Left ventricle myocardium inferior (tissue), 1 donor: Measurements from ENCODE around the gene AMPD2. TPM values are rescaled to one million over a fixed set of nuclear protein-coding genes. Genes with fewer than 3 reads are reported as not detected.
A peak's percentile ranks its signal among the peaks of the same experiment; 100 is the strongest.

Experiments
- DNase-seq: peaks from one replicate; pipeline ENCODE4 v3.0.0-alpha.2; 2020
- H3K27ac ChIP-seq: fragments of 200-600 bp; replicated peaks from 2 replicates; pipeline ENCODE4 v1.8.0; 2021
- H3K27me3 ChIP-seq: fragments of 200-600 bp; 2 replicates; pipeline ENCODE4 v1.8.0; 2021; ENCODE audit warnings: low read depth
- H3K36me3 ChIP-seq: fragments of 200-600 bp; 2 replicates; pipeline ENCODE4 v1.8.0; 2021
- H3K4me1 ChIP-seq: fragments of 200-600 bp; 2 replicates; pipeline ENCODE4 v1.8.0; 2021
- H3K4me3 ChIP-seq: fragments of 200-600 bp; 2 replicates; pipeline ENCODE4 v1.8.0; 2021; ENCODE audit warnings: mild to moderate bottlenecking, moderate library complexity
- H3K9me3 ChIP-seq: fragments of 200-600 bp; replicated peaks from 2 replicates; pipeline ENCODE4 v1.8.0; 2021
- intact Hi-C: fragments of 100-400 bp; cut with micrococcal nuclease; formaldehyde crosslinking; loops from one replicate; pipeline ENCODE4 v1.11.0; 2022
- total RNA-seq: library from RNA; stranded (reverse); fragmentation: NEBNext Ultra II Directional; extraction: Animal tissue kit (Norgen Biotek cat#: 25700); gene quantifications from one replicate; pipeline ENCODE4 v1.2.1, GENCODE V29; 2021
- TF ChIP-seq, protein P1 (sequence below): fragments of 200-600 bp; IDR thresholded peaks from 2 replicates; pipeline ENCODE4 v1.8.0; 2021; ENCODE audit warnings: antibody characterized with exemption, mild to moderate bottlenecking, borderline replicate concordance
- donor health status: DM: no; HTN: yes; CAD: no; lungs with severe emphysema.

AMPD2 gene
- total RNA-seq, 1 donor from 2014 or later, result 12.9 TPM

DNA sequence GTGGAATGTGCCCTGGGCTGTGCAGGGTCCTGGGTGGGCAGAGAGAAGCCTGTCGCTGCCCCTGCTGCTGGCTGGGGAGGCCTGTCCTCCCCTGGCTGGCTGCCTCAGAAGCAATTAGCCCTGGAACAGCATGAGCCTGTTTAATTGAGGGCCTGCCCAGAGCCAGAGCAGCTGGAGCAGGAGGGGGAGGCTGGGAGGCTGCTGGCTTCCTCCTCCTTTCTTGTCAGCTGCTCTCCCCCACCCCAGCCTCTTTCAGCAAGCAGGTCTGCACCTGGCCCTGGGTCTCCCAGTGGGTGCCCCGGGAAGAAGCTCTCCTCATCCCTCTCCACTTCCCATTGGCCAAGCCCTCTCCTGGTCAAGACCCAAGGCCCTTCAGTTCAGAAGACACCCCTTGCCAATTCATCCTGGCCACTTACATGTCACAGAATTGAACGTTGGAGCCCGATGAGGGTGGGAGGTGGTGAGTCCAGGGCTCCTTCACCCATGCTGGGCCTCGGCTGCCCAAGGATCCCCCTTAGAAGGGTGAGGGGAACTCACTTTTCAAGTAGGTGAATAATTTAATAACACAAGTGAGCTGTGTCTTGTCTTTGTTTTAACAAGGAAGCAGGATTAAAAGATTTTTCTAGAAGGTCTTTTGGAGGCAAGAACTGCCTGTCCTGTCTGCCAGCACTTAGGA lies 13.2 kb downstream of the AMPD2 start:
- peaks cover 35% of the 10 kb centered on the region for H3K36me3 ChIP-seq
- peaks cover 32% of the 10 kb centered on the region for H3K4me1 ChIP-seq
- TF ChIP-seq, protein P1, sequence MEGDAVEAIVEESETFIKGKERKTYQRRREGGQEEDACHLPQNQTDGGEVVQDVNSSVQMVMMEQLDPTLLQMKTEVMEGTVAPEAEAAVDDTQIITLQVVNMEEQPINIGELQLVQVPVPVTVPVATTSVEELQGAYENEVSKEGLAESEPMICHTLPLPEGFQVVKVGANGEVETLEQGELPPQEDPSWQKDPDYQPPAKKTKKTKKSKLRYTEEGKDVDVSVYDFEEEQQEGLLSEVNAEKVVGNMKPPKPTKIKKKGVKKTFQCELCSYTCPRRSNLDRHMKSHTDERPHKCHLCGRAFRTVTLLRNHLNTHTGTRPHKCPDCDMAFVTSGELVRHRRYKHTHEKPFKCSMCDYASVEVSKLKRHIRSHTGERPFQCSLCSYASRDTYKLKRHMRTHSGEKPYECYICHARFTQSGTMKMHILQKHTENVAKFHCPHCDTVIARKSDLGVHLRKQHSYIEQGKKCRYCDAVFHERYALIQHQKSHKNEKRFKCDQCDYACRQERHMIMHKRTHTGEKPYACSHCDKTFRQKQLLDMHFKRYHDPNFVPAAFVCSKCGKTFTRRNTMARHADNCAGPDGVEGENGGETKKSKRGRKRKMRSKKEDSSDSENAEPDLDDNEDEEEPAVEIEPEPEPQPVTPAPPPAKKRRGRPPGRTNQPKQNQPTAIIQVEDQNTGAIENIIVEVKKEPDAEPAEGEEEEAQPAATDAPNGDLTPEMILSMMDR, result no peak
- no peaks in the 10 kb centered on the region for H3K27me3 ChIP-seq
- no peaks in the 10 kb centered on the region for H3K9me3 ChIP-seq
- no peak for DNase-seq
- H3K4me3 ChIP-seq, result no peak overlapping the region
- peak overlapping the region; percentile 37 for H3K27ac ChIP-seq
- intact Hi-C loops, result loop anchor here (5.0 kb wide), 1 partner anchor 86 kb away; the partner anchor contains the start of gene GNAI3

DNA sequence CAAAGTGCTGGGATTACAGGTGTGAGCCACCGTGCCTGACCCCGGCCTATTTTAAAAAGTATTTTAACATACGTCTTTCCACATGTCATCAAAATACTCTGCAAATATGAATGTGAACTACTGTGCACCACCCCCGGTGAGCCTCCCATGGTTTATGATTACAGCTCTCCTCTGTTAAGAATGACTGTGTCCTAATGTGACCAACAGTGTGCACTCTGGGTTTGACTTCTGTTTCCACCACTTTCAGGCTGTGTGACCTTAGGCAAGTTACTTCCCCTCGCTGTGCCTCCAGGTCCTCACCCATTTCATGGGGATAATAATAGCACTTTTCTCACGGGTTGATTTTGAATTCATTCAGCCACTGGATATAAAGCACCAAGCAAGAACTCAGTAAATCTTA lies 14.7 kb downstream of the AMPD2 start:
- no peak overlapping the region for H3K4me3 ChIP-seq
- no peaks in the 10 kb centered on the region for H3K27me3 ChIP-seq
- peaks cover 20% of the 10 kb centered on the region for H3K36me3 ChIP-seq
- no peaks in the 10 kb centered on the region for H3K9me3 ChIP-seq
- intact Hi-C loops, result loop anchor here (5.0 kb wide), 1 partner anchor 87 kb away; the partner anchor contains the start of gene GNAI3
- H3K4me1 ChIP-seq, result peaks cover 32% of the 10 kb centered on the region
- TF ChIP-seq, protein P1, result no peak
- DNase-seq, result no peak
- H3K27ac ChIP-seq, result no peak overlapping the region

DNA sequence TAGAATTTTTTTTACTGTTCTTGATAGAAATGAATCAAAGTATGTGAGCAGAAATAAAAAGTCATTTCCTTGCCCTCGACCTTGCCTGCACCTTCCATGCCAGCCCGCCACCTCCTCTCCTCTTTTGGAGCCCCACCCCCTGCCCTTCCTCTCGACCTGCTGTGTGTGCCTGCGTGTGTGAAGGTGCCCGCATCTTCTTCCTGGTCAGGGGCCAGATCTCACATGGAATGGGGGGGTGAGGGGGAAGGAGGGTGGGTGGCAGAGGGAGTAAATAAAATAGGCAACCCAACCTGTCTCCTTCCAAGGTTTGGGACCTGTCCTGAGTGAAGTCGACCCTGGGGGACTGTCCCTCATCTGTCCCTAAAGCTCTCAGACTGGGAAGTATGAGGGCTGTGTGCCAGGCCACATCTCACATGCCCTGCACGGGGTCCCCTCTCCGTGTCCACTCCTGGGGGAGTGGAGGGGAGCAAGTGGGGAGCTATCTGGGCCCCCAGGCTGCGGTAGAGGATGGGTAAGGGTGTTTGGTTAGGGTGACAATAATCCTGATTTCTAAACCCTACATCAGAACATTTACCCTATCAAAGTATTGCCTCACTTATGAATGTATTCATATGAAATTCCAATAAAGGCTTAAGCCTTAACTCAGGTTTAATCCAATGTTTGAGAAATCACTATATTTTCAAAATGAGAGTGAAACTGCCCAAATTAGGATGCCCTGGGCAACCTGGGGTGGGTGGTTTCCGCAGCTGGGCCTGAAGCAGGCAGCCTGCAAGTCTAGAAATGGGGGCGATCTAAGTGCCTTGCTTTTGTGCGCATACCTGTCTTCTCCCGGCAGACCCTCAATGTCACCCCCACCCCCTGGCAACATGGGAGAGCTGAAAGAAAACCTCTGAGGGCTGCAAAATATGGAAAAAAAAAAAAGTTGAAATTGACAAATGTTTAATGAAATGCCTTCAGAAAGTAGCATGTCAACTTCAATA lies 15.4 kb downstream of the AMPD2 start:
- Histone ChIP-seq H3K27ac (no peak overlapping the region), H3K27me3 (no peaks in the 10 kb centered on the region), H3K9me3 (no peaks in the 10 kb centered on the region), H3K36me3 (peaks cover 13% of the 10 kb centered on the region), H3K4me1 (peaks cover 32% of the 10 kb centered on the region), H3K4me3 (no peak overlapping the region)
- no peak for DNase-seq
- TF ChIP-seq, protein P1, result no peak
- intact Hi-C loops, result loop anchor here (5.0 kb wide), 1 partner anchor 88 kb away; the partner anchor contains the start of gene GNAI3

DNA sequence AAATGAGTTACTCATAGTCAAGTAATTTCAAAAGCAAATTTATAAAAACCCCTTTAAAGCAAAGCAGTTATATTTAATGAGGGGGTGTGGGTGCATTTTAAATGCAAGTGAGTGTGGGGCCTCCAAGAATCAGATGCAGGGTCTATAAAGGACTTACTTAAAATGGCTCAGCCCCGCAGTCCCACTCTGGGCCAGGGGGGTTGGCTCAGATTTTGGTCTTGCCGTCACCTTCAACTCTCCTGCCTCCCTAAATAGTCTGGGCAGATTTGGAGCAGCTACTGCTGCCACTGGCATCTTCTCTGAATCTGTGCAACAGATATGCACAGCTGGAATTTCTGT lies 16.2 kb downstream of the AMPD2 start:
- Histone ChIP-seq H3K4me3 (no peak overlapping the region), H3K27me3 (no peaks in the 10 kb centered on the region), H3K9me3 (no peaks in the 10 kb centered on the region), H3K36me3 (peaks cover 10% of the 10 kb centered on the region), H3K27ac (peak overlapping the region; percentile 36), H3K4me1 (peaks cover 32% of the 10 kb centered on the region)
- TF ChIP-seq, protein P1, result no peak
- DNase-seq, result no peak
- intact Hi-C loops, result no loop called here

DNA sequence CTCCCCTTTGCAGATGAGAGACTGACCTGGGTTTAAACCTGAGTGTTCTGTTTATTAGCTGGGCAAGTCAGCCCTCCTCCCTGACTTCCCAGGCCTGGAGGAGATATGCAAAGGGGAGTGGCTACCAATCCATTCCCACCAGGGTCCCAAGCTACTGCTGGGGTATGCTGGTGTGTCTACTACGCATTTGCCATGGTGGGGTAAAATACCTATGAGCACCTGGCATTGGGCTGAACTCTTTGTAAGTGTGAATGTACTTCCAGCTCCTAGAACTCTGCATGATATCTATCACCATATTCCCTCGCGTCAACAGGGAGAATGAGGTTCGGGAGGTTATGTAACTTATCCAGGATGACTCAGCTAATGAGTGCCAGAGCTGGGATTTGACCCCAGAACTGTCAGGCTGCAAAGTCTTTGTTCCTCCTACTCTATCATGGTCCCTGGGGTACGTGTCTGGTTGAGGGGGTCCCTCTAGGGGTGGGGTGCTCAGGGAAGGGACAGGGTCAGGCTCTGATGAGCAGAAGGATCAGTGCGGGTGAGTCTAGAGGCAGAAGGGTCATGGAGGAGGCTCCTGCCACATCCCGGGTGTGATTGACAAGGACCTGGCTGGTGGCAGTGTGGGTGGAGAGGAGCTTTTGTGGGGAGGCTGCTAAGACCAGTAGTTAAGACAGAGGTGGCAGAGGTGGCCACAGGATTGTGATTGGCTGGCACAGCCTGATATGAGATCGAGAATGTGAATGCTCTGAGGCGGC lies 16.7 kb downstream of the AMPD2 start:
- intact Hi-C loops, result no loop called here

More for the DNA sequence above, 16.7 kb downstream of the AMPD2 start:
- Histone ChIP-seq H3K27ac (peak overlapping the region; percentile 36), H3K36me3 (peaks cover 5% of the 10 kb centered on the region), H3K4me1 (peaks cover 32% of the 10 kb centered on the region), H3K4me3 (no peak overlapping the region), H3K9me3 (no peaks in the 10 kb centered on the region), H3K27me3 (no peaks in the 10 kb centered on the region)
- TF ChIP-seq, protein P1, result no peak
- DNase-seq, result no peak
